Measurements from ENCODE around the gene SNRNP25. TPM values are rescaled to one million over a fixed set of nuclear protein-coding genes. Genes with fewer than 3 reads are reported as not detected.

Gene SNRNP25
- total RNA-seq, 4 donors from 2014 or later = 9.5 to 21.7 (median 13.9) TPM

- Histone ChIP-seq H3K27me3 (no peaks in the 10 kb centered on the region), H3K9me3 (no peaks in the 10 kb centered on the region), H3K4me1 (peaks cover 16% of the 10 kb centered on the region), H3K36me3 (peaks cover 78% of the 10 kb centered on the region), H3K4me3 (no peak overlapping the region), H3K27ac (no peak overlapping the region)
- no peak for DNase-seq (ENCODE audit: low spot score in 2 of 2)
- no peak for TF ChIP-seq EP300 (IDR thresholded peaks at IDR 0.05)
- no peak for TF ChIP-seq CTCF (IDR thresholded peaks at IDR 0.05)
- TF ChIP-seq POLR2A (IDR thresholded peaks at IDR 0.05) = no peak
- no peak for TF ChIP-seq POLR2AphosphoS5 (IDR thresholded peaks at IDR 0.05)
- 96% methylated on average over 17 of the region's 32 CpGs for WGBS
These were observed 8.3 kb downstream of the SNRNP25 start for GRCh38 chr16:61879-62281.

GRCh38 chr16:62283-62967, 8.8 kb downstream of the SNRNP25 start:
- H3K27ac ChIP-seq = no peak overlapping the region
- H3K9me3 ChIP-seq = no peaks in the 10 kb centered on the region
- H3K4me1 ChIP-seq = peaks cover 22% of the 10 kb centered on the region
- WGBS = 96% methylated on average over 27 of the region's 34 CpGs
- TF ChIP-seq POLR2AphosphoS5 (IDR thresholded peaks at IDR 0.05) = no peak
- TF ChIP-seq CTCF (IDR thresholded peaks at IDR 0.05) = no peak
- TF ChIP-seq EP300 (IDR thresholded peaks at IDR 0.05) = no peak
- no peak for TF ChIP-seq POLR2A (IDR thresholded peaks at IDR 0.05)
- H3K36me3 ChIP-seq = peaks cover 72% of the 10 kb centered on the region
- no peaks in the 10 kb centered on the region for H3K27me3 ChIP-seq
- DNase-seq (ENCODE audit: low spot score in 2 of 2) = no peak
- no peak overlapping the region for H3K4me3 ChIP-seq

- WGBS = 98% methylated on average over 9 of the region's 21 CpGs
- no peak overlapping the region for H3K4me3 ChIP-seq
- H3K4me1 ChIP-seq = peaks cover 27% of the 10 kb centered on the region
- peaks cover 67% of the 10 kb centered on the region for H3K36me3 ChIP-seq
- TF ChIP-seq EP300 (IDR thresholded peaks at IDR 0.05) = no peak
- TF ChIP-seq CTCF (IDR thresholded peaks at IDR 0.05) = no peak
- TF ChIP-seq POLR2A (IDR thresholded peaks at IDR 0.05) = no peak
- no peak for TF ChIP-seq POLR2AphosphoS5 (IDR thresholded peaks at IDR 0.05)
- no peak overlapping the region for H3K27ac ChIP-seq
- no peaks in the 10 kb centered on the region for H3K9me3 ChIP-seq
- DNase-seq (ENCODE audit: low spot score in 2 of 2) = no peak
- no peaks in the 10 kb centered on the region for H3K27me3 ChIP-seq
These were observed 9.4 kb downstream of the SNRNP25 start for GRCh38 chr16:62968-63391.

- H3K36me3 ChIP-seq = peaks cover 62% of the 10 kb centered on the region
- 95% methylated on average over 4 of the region's 16 CpGs for WGBS
These were observed 9.8 kb downstream of the SNRNP25 start for GRCh38 chr16:63466-63865.

More at GRCh38 chr16:63466-63865, 9.8 kb downstream of the SNRNP25 start:
- Histone ChIP-seq H3K27me3 (no peaks in the 10 kb centered on the region), H3K4me3 (no peak overlapping the region), H3K9me3 (no peaks in the 10 kb centered on the region), H3K27ac (no peak overlapping the region), H3K4me1 (peaks cover 32% of the 10 kb centered on the region)
- DNase-seq (ENCODE audit: low spot score in 2 of 2) = no peak
- TF ChIP-seq POLR2AphosphoS5 (IDR thresholded peaks at IDR 0.05) (no peak), CTCF (IDR thresholded peaks at IDR 0.05) (no peak)
